ENCODE results near the gene CPT1B. TPM values are rescaled to one million over a fixed set of nuclear protein-coding genes. Genes with fewer than 3 reads are reported as not detected.

Gene CPT1B
- total RNA-seq, 5 donors from 2014 or later (not counting 1 experiment from before 2014, with no cell fraction given): 61.9 to 113 (median 94.5) TPM

DNA sequence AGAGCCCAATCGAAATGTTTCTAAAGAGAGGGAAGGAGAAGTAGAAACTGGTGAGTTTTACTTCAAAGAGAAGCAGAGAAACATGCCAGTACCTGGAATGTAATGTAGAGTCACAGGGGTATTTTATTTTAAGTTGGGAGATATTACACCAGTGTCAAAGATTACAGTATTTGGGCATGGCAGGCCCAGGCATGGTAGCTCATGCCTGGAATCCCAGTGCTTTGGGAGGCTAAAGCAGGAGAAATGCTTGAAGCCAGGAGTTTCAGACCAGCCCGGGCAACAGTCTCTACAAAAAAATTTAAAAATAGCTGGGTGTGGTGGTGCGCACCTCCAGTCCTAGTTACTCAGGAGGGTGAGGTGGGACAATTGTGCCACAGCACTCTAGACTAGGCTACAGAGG, 18.2 kb downstream of the CPT1B start:
- Histone ChIP-seq H3K27ac (ENCODE audit: low read length) (no peak overlapping the region), H3K36me3 (ENCODE audit: control insufficient read depth in 2 of 2, extremely low read depth in 1 of 2, insufficient read depth in 1 of 2, low read length in 1 of 2) (no peaks in the 10 kb centered on the region), H3K4me3 (ENCODE audit: control insufficient read depth in 1 of 2, extremely low read depth in 1 of 2, low read length in 1 of 2) (no peak overlapping the region), H3K9me3 (no peaks in the 10 kb centered on the region), H3K27me3 (replicated peaks in 1 of 2; ENCODE audit: control insufficient read depth in 2 of 2, extremely low read depth in 1 of 2, insufficient read depth in 2 of 2, low read length in 1 of 2) (peaks cover 0 to 3% of the 10 kb centered on the region in 2 experiments), H3K4me1 (ENCODE audit: control insufficient read depth in 1 of 2, extremely low read depth in 1 of 2, insufficient read depth in 2 of 2, low read length in 2 of 2) (peaks cover 0 to 17% of the 10 kb centered on the region in 2 experiments)
- DNase-seq: no peak
- WGBS (ENCODE audit: insufficient coverage): 79% methylated on average over 2 of the region's 3 CpGs
- Mint-ChIP-seq H3K4me1 (peaks cover 17 to 20% (median 17%) of the 10 kb centered on the region in 3 donors), H3K27ac (no peak overlapping the region), H3K27me3 (no peaks in the 10 kb centered on the region), H3K9me3 (no peaks in the 10 kb centered on the region), H3K36me3 (no peaks in the 10 kb centered on the region), H3K4me3 (no peak overlapping the region)
- no peak for ATAC-seq (replicated peaks in 1 of 4)
- ChIA-PET CTCF (interaction anchor here in 1 of 2 donors (1.4 kb wide), 1 partner anchor 9 kb away, joined by 3 read pairs; no protein-coding TSS in a partner anchor), POLR2A (interaction anchor here in 1 of 2 donors (0.7 kb wide), 1 partner anchor 20 kb away, joined by 3 read pairs; no protein-coding TSS in a partner anchor)

DNA sequence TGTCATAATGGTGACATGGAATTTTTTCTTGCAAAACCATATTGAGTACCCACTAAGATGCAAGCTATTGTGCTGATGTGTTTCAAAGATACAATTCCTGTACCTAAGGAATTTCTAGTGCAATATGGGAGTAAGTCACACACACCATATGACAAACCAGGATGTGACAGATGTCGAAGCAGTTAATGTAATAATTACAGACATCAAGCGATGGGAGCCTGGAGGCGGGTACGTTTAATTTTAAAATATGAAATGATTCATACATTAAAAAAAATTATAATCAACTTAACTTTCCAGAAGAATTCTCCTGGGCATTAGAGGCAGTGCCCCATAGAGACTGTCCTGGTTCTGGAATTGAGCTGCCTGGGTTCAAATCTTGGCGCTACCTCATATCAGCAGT, 21.5 kb downstream of the CPT1B start:
- Histone ChIP-seq H3K4me1 (ENCODE audit: control insufficient read depth in 1 of 2, extremely low read depth in 1 of 2, insufficient read depth in 2 of 2, low read length in 2 of 2) (peaks cover 0 to 3% of the 10 kb centered on the region in 2 experiments), H3K4me3 (ENCODE audit: control insufficient read depth in 1 of 2, extremely low read depth in 1 of 2, low read length in 1 of 2) (no peak overlapping the region), H3K27me3 (replicated peaks in 1 of 2; ENCODE audit: control insufficient read depth in 2 of 2, extremely low read depth in 1 of 2, insufficient read depth in 2 of 2, low read length in 1 of 2) (peaks cover 0 to 3% of the 10 kb centered on the region in 2 experiments), H3K27ac (ENCODE audit: low read length) (no peak overlapping the region), H3K36me3 (ENCODE audit: control insufficient read depth in 2 of 2, extremely low read depth in 1 of 2, insufficient read depth in 1 of 2, low read length in 1 of 2) (no peaks in the 10 kb centered on the region), H3K9me3 (no peaks in the 10 kb centered on the region)
- no peak overlapping the region for H3K27ac Mint-ChIP-seq
- no peak for DNase-seq
- no peaks in the 10 kb centered on the region for H3K9me3 Mint-ChIP-seq
- no peak overlapping the region for H3K4me3 Mint-ChIP-seq
- WGBS (ENCODE audit: insufficient coverage): no CpG with 5 or more reads among the region's 5 CpGs
- no peak for ATAC-seq (replicated peaks in 1 of 4)
- H3K4me1 Mint-ChIP-seq: peaks cover 4 to 6% (median 5%) of the 10 kb centered on the region in 3 donors
- no peaks in the 10 kb centered on the region for H3K27me3 Mint-ChIP-seq
- ChIA-PET POLR2A (no interaction called here), CTCF (interaction anchor here in 1 of 2 donors (0.6 kb wide), 2 partner anchors 139 to 181 kb away, joined by 3 read pairs; no protein-coding TSS in a partner anchor)
- H3K36me3 Mint-ChIP-seq: no peaks in the 10 kb centered on the region

DNA sequence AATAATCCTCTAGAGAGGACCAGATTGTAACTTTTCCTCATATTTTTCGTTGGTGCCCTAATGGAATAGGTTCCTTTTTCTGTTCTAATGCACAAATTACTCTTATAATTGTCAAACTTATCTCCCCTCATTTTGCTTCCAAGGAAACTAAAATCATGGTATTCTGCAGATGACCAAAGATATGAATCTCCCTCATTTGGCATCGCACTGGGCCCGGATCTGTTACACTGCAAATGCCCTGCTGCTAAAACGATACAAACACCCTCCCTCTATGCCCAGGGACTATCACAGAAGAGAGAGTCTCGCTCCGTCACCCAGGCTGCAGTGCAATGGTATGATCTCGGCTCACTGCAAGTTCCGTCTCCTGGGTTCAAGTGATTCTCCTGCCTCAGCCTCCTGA, 24.9 kb downstream of the CPT1B start:
- no peaks in the 10 kb centered on the region for H3K9me3 Mint-ChIP-seq
- Histone ChIP-seq H3K4me3 (ENCODE audit: control insufficient read depth in 1 of 2, extremely low read depth in 1 of 2, low read length in 1 of 2) (no peak overlapping the region), H3K4me1 (ENCODE audit: control insufficient read depth in 1 of 2, extremely low read depth in 1 of 2, insufficient read depth in 2 of 2, low read length in 2 of 2) (peaks cover 0 to 26% of the 10 kb centered on the region in 2 experiments), H3K27me3 (replicated peaks in 1 of 2; ENCODE audit: control insufficient read depth in 2 of 2, extremely low read depth in 1 of 2, insufficient read depth in 2 of 2, low read length in 1 of 2) (no peaks in the 10 kb centered on the region), H3K36me3 (ENCODE audit: control insufficient read depth in 2 of 2, extremely low read depth in 1 of 2, insufficient read depth in 1 of 2, low read length in 1 of 2) (no peaks in the 10 kb centered on the region), H3K27ac (ENCODE audit: low read length) (no peak overlapping the region), H3K9me3 (no peaks in the 10 kb centered on the region)
- WGBS (ENCODE audit: insufficient coverage): 71% methylated on average over 4 of the region's 8 CpGs
- no peak for ATAC-seq (replicated peaks in 1 of 4)
- no peak overlapping the region for H3K4me3 Mint-ChIP-seq
- ChIA-PET CTCF (no interaction called here), POLR2A (interaction anchor here in 1 of 2 donors (0.6 kb wide), 1 partner anchor 330 kb away, joined by 16 read pairs; no protein-coding TSS in a partner anchor)
- H3K36me3 Mint-ChIP-seq: peaks cover 3% of the 10 kb centered on the region
- DNase-seq: no peak
- no peaks in the 10 kb centered on the region for H3K27me3 Mint-ChIP-seq
- H3K27ac Mint-ChIP-seq: no peak overlapping the region
- H3K4me1 Mint-ChIP-seq: peaks cover 18 to 22% (median 19%) of the 10 kb centered on the region in 3 donors

DNA sequence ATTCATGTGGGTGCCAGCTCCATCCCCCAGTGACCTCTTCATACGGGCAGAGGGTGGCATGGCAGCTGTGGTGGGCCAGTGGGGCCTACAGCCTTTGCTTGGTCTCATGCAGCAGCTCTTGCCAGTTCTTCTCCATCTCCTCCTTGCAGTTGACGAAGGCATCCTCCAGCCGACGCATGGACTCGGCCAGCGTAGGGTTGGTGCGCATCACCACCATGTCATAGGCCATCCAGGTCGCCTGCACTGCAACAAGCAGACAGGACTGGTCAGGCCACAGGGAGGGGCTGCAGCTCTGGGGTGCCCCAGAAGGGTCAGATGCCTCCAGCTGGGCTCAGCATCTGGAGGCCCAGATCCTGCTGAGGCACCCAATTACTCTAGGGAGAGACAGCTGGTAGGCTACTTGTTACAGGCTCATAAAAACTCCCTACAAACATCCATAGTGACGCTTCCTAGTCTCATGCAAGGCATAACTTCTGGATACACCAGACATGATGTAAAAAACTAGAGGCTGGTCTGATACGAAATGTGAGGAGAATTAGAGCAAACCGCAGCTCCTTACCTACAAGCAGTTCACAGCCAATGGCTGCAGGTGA, 27.0 kb downstream of the CPT1B start:
- WGBS (ENCODE audit: insufficient coverage): 99% methylated on average over 10 of the region's 11 CpGs
- H3K27me3 ChIP-seq (replicated peaks in 1 of 2; ENCODE audit: control insufficient read depth in 2 of 2, extremely low read depth in 1 of 2, insufficient read depth in 2 of 2, low read length in 1 of 2): no peaks in the 10 kb centered on the region

DNA sequence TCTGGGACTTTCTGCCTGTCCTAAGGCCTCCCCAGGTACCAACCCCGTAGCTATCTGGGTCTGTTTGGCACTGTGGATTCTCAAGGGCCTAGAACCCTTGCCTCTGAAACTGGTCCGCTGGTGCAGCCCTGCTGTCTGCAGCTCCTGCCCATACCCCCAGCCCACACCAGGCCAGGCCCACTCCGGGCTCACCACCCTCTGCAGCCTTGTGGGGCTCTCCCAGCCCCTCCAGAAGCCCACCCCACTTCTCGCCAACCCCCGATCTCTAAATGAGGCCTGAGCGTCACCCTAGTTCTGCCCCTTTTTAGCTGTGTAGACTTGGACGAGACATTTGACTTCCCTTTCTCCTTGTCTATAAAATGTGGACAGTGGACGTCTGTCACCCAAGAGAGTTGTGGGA, 27.8 kb downstream of the CPT1B start:
- peak overlapping the region; percentile 82 to 87 for H3K27ac Mint-ChIP-seq
- H3K36me3 Mint-ChIP-seq: peaks cover 3% of the 10 kb centered on the region
- no peaks in the 10 kb centered on the region for H3K9me3 ChIP-seq
- CTCF ChIA-PET: interaction anchor here in 1 of 2 donors (1.1 to 1.2 kb wide), 2 partner anchors 10 to 40 kb away, joined by 3 read pairs; no protein-coding TSS in a partner anchor
- H3K27me3 ChIP-seq (replicated peaks in 1 of 2; ENCODE audit: control insufficient read depth in 2 of 2, extremely low read depth in 1 of 2, insufficient read depth in 2 of 2, low read length in 1 of 2): no peaks in the 10 kb centered on the region
- H3K4me3 Mint-ChIP-seq: peak overlapping the region; percentile 75 to 80 (median 79)
- H3K4me3 ChIP-seq (ENCODE audit: control insufficient read depth in 1 of 2, extremely low read depth in 1 of 2, low read length in 1 of 2): no peak overlapping the region
- WGBS (ENCODE audit: insufficient coverage): 98% methylated on average over 5 of the region's 8 CpGs
- no peak overlapping the region for H3K27ac ChIP-seq (ENCODE audit: low read length)
- POLR2A ChIA-PET: no interaction called here
- H3K4me1 ChIP-seq (ENCODE audit: control insufficient read depth in 1 of 2, extremely low read depth in 1 of 2, insufficient read depth in 2 of 2, low read length in 2 of 2): peaks cover 4 to 45% of the 10 kb centered on the region in 2 experiments
- peaks cover 27 to 36% (median 32%) of the 10 kb centered on the region in 3 donors for H3K4me1 Mint-ChIP-seq
- DNase-seq: no peak
- H3K27me3 Mint-ChIP-seq: no peaks in the 10 kb centered on the region
- no peaks in the 10 kb centered on the region for H3K9me3 Mint-ChIP-seq
- no peaks in the 10 kb centered on the region for H3K36me3 ChIP-seq (ENCODE audit: control insufficient read depth in 2 of 2, extremely low read depth in 1 of 2, insufficient read depth in 1 of 2, low read length in 1 of 2)
- no peak for ATAC-seq (replicated peaks in 1 of 4)

More for the DNA sequence above, 27.0 kb downstream of the CPT1B start:
- H3K27ac Mint-ChIP-seq: no peak overlapping the region
- POLR2A ChIA-PET: no interaction called here
- Histone ChIP-seq H3K4me3 (ENCODE audit: control insufficient read depth in 1 of 2, extremely low read depth in 1 of 2, low read length in 1 of 2) (no peak overlapping the region), H3K4me1 (ENCODE audit: control insufficient read depth in 1 of 2, extremely low read depth in 1 of 2, insufficient read depth in 2 of 2, low read length in 2 of 2) (peaks cover 4 to 37% of the 10 kb centered on the region in 2 experiments), H3K36me3 (ENCODE audit: control insufficient read depth in 2 of 2, extremely low read depth in 1 of 2, insufficient read depth in 1 of 2, low read length in 1 of 2) (no peaks in the 10 kb centered on the region), H3K9me3 (no peaks in the 10 kb centered on the region), H3K27ac (ENCODE audit: low read length) (no peak overlapping the region)
- peaks cover 3% of the 10 kb centered on the region for H3K36me3 Mint-ChIP-seq
- H3K27me3 Mint-ChIP-seq: no peaks in the 10 kb centered on the region
- DNase-seq (no peak), ATAC-seq (replicated peaks in 1 of 4) (no peak)
- CTCF ChIA-PET: interaction anchor here in 1 of 2 donors (0.9 to 1.2 kb wide), 3 partner anchors 9 to 43 kb away, joined by 3 read pairs; partner anchors contain the start of genes LMF2 and NCAPH2
- peaks cover 19 to 27% (median 24%) of the 10 kb centered on the region in 3 donors for H3K4me1 Mint-ChIP-seq
- H3K9me3 Mint-ChIP-seq: no peaks in the 10 kb centered on the region
- peak overlapping the region; percentile 10 to 36 (median 16) for H3K4me3 Mint-ChIP-seq

DNA sequence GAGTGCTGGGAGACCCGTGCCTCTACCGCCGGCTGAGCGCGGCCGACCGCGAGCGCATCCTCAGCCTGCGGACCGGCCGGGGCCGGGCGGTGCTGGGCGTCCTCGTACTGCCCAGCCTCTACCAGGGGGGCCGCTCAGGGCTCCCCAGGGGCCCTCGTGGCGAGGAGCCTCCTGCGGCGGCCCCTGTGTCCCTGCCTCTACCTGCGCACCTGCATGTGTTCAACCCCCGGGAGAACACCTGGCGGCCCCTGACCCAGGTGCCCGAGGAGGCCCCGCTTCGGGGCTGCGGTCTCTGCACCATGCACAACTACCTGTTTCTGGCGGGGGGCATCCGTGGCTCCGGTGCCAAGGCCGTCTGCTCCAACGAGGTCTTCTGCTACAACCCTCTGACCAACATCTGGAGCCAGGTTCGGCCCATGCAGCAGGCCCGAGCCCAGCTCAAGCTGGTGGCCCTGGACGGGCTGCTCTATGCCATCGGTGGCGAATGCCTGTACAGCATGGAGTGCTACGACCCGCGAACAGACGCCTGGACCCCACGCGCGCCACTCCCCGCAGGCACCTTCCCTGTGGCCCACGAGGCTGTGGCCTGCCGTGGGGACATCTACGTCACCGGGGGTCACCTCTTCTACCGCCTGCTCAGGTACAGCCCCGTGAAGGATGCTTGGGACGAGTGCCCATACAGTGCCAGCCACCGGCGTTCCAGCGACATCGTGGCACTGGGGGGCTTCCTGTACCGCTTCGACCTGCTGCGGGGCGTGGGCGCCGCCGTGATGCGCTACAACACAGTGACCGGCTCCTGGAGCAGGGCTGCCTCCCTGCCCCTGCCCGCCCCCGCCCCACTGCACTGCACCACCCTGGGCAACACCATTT, 29.1 kb downstream of the CPT1B start:
- ATAC-seq (replicated peaks in 1 of 4) (peak; percentile 8 to 22 (median 20)), DNase-seq (no peak)
- Histone ChIP-seq H3K4me1 (ENCODE audit: control insufficient read depth in 1 of 2, extremely low read depth in 1 of 2, insufficient read depth in 2 of 2, low read length in 2 of 2) (peaks cover 6 to 58% of the 10 kb centered on the region in 2 experiments), H3K27me3 (replicated peaks in 1 of 2; ENCODE audit: control insufficient read depth in 2 of 2, extremely low read depth in 1 of 2, insufficient read depth in 2 of 2, low read length in 1 of 2) (no peaks in the 10 kb centered on the region), H3K4me3 (ENCODE audit: control insufficient read depth in 1 of 2, extremely low read depth in 1 of 2, low read length in 1 of 2) (peak overlapping the region; percentile 35 to 60), H3K9me3 (no peaks in the 10 kb centered on the region), H3K36me3 (ENCODE audit: control insufficient read depth in 2 of 2, extremely low read depth in 1 of 2, insufficient read depth in 1 of 2, low read length in 1 of 2) (no peaks in the 10 kb centered on the region), H3K27ac (ENCODE audit: low read length) (peak overlapping the region; percentile 54)
- ChIA-PET POLR2A (interaction anchor here (0.8 to 1.2 kb wide), 2 partner anchors 10 kb away, joined by 6 to 12 read pairs; no protein-coding TSS in a partner anchor), CTCF (interaction anchor here in 1 of 2 donors (0.6 to 2.2 kb wide), 6 partner anchors 9 to 72 kb away, joined by 3 to 9 read pairs (median 7); partner anchors contain the start of genes ADM2 and SCO2)
- WGBS (ENCODE audit: insufficient coverage): 49% methylated on average over 62 of the region's 68 CpGs
- peak overlapping the region; percentile 75 to 82 (median 80) for H3K4me3 Mint-ChIP-seq
- H3K36me3 Mint-ChIP-seq: peaks cover 3% of the 10 kb centered on the region
- H3K4me1 Mint-ChIP-seq: peaks cover 38 to 48% (median 44%) of the 10 kb centered on the region in 3 donors
- H3K9me3 Mint-ChIP-seq: no peaks in the 10 kb centered on the region
- H3K27me3 Mint-ChIP-seq: no peaks in the 10 kb centered on the region
- peak overlapping the region; percentile 86 to 90 for H3K27ac Mint-ChIP-seq

All from T-cell (primary cell).